Gastrocnemius medialis (tissue), 4 donors: ENCODE measurements around the gene ITIH1.

Experiments
- CTCF ChIP-seq, 5 experiments: fragments of 450-650 bp in 3 of 5; fragments of 200-600 bp in 2 of 5; sonication (generic) in 2 of 5; IDR thresholded peaks in 4 of 5; conservative IDR thresholded peaks in 1 of 5; 1 replicate in 4 of 5; 2 replicates in 1 of 5; pipeline ENCODE4 v1.5.1; 2016 to 2019; ENCODE audit warnings: antibody characterized with exemption in 5 of 5, mild to moderate bottlenecking in 3 of 5, moderate library complexity in 3 of 5
- POLR2A ChIP-seq, 2 donors: fragments of 450-650 bp; IDR thresholded peaks; one replicate each; pipeline ENCODE4 v1.6.1; 2017; ENCODE audit warnings: antibody characterized with exemption in 2 of 2, mild to moderate bottlenecking in 2 of 2, moderate library complexity in 2 of 2

GRCh38 chr3:52784931-52785590 is 7.7 kb downstream of the ITIH1 start:
- TF ChIP-seq CTCF (IDR thresholded peaks at IDR 0.05 in 4 of 5, conservative IDR thresholded peaks at IDR 0.05 in 1 of 5), result no peak
- no peak for TF ChIP-seq POLR2A (IDR thresholded peaks at IDR 0.05)
